Cardiac septum (tissue), 1 donor: ENCODE data around the gene GKAP1. TPM values are rescaled to one million over a fixed set of nuclear protein-coding genes. Genes with fewer than 3 reads are reported as not detected.

Source experiments
- DNase-seq: peaks from one replicate; pipeline ENCODE4 v3.0.0-alpha.2; 2020; ENCODE audit warnings: low spot score
- intact Hi-C: fragments of 100-400 bp; cut with DNase I; formaldehyde crosslinking; loops from one replicate; pipeline ENCODE4 v1.14.0; 2022
- total RNA-seq: library from RNA; stranded (reverse); fragmentation: NEBNext Ultra II Directional; extraction: Animal tissue kit (Norgen Biotek cat#: 25700); gene quantifications from one replicate; pipeline ENCODE4 v1.2.1, GENCODE V29; 2021
- donor health status: DM: no; HTN: no; CAD: no.

The GKAP1 gene
- total RNA-seq, 1 donor from 2014 or later = 17.2 TPM

DNA sequence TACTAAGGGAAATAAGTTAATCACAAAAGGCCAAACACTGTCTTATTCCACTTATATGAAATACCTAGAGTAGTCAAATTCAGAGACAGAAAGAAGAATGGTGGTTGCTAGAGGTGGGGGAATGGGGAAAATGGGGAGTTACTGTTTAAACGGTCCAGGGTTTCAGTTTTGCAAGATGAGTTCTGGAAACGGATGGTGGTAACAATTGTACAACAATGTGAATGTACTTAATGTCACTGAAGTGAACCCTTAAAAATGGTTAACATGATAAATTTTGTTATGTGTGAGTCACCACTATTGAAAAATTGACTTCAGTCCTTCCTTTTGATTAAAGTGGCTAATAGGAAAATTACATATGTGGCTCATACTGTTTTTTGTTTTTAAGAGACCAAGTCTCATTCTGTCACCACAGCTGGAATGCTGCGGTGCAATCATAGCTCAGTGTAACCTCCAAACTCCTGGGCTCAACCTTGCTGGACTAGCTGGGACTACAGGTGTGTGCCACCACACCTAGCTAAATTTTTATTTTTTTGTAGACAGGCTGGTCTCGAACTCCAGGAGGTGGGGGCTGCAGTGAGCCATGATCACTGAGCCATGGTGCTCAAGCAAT, 118.5 kb downstream of the GKAP1 start:
- intact Hi-C loops = no loop called here
- DNase-seq = no peak

DNA sequence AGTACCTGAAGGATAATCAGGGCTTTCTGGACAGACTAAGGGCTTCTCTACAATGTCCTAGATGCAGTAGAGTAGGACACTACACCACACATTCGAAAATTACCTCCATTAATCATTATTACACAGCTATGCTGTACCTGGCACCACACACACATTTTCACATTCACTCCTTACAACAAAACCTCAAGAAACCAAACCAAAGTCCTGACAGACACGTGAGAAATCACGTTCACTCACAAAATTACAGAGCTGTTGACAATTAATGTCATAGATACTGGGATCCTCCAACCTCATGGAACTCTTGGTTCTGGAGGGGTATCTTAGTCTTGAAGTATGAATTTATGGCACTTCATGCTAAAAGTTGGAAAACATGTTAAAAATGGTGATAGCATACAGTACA, 126.1 kb downstream of the GKAP1 start:
- intact Hi-C loops = no loop called here
- DNase-seq = no peak

Other genes starting within 250 kb of the GKAP1 start
- gene IDNK, start 194.6 kb downstream of the GKAP1 start, total RNA-seq = 5.4 TPM
- gene UBQLN1, start 109.8 kb downstream of the GKAP1 start, total RNA-seq = 107 TPM
- gene KIF27, start 103.7 kb upstream of the GKAP1 start, total RNA-seq = 3.0 TPM
- gene HNRNPK, start 162.4 kb upstream of the GKAP1 start, total RNA-seq = 303 TPM
- gene RMI1, start 163.0 kb upstream of the GKAP1 start, total RNA-seq = 3.9 TPM